ENCODE results near the gene ABHD17C.
A peak's percentile ranks its signal among the peaks of the same experiment; 100 is the strongest.

The ABHD17C gene

DNA sequence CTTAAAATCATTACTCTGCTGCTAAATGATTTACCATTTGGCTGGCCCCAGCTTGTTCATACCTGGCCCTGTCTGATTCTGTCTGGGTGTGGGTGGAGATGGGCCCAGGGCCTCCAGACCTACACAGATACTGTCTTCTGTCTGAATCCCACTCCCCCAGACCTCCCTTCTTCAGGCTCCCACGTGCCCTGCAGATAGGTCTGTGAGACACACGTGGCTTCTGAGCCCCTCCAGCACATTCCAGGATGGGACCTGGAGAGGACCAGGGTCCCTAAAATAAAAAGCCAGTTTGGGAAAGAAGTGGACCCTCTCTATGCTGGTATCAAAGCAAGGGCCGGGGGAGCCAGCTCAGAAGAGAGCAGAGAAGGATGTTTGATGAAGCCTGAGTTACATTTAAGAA is 69.4 kb downstream of the ABHD17C start:
- DNase-seq (ENCODE audit: low spot score) = no peak

DNA sequence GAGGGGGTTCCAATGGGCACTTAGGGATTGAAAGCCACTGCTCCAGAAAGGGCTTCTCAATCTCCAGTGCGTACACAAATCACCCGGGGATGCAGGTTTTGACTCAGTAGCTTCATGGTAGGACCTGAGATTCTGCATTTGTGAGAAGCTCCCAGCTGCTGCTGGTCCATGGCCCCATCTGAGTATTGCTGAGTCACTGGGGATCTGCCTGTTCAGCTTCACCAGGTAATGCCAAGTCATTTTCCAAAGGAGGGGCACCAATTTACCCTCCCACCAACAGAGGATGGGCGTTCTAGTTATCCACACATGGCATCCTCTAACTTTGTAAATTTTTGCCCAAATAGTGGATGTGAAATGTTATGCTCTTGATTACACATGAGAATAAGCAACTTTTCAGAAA is 71.2 kb downstream of the ABHD17C start:
- DNase-seq (ENCODE audit: low spot score) = no peak

DNA sequence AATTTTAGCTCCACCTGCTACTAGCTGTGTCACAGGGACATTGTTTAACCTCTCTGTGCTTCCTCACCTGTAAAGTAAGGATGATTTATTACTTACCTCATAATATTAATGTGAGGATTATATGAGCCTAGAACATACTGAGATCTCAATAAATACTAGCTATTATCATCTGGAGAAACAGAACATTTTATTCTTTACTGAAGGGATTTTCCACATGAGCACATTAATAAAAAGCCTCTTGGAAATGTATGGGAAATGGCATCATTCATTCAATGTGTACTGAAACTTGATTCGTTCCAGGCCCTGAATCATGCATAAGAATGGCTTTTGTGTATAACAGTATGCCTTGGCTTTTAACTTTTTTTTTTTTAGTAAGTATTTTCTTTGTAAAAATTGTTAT is 73.0 kb downstream of the ABHD17C start:
- no peak for DNase-seq (ENCODE audit: low spot score)

DNA sequence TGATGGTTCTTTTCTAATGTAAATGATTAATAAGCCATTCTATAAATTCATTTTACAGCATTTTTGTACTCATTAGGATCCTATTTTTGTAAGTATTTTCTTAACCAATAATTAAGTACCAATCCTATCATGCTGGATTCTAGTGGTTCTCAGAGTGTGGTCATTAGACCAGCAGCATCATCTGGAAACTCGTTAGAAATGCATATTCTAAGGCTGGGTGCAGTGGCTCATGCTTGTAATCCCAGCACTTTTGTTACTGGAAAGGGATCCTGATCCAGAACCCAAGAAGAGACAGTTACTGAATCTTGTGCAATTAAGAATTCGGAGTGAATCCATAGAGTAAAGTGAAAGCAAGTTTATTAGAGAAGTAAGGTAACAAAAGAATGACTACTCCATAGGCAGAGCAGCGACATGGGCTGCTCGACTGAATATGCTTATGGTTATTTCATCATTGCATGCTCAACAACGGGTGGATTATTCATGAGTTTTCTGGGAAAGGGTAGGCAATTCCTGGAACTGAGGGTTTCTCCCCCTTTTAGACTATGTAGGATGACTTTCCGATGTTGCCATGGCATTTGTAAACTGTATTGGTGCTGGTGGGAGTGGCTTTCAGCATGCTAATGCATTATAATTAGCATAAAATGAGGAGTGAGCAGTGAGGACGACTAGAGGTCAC is 74.2 kb downstream of the ABHD17C start:
- DNase-seq (ENCODE audit: low spot score) = no peak

DNA sequence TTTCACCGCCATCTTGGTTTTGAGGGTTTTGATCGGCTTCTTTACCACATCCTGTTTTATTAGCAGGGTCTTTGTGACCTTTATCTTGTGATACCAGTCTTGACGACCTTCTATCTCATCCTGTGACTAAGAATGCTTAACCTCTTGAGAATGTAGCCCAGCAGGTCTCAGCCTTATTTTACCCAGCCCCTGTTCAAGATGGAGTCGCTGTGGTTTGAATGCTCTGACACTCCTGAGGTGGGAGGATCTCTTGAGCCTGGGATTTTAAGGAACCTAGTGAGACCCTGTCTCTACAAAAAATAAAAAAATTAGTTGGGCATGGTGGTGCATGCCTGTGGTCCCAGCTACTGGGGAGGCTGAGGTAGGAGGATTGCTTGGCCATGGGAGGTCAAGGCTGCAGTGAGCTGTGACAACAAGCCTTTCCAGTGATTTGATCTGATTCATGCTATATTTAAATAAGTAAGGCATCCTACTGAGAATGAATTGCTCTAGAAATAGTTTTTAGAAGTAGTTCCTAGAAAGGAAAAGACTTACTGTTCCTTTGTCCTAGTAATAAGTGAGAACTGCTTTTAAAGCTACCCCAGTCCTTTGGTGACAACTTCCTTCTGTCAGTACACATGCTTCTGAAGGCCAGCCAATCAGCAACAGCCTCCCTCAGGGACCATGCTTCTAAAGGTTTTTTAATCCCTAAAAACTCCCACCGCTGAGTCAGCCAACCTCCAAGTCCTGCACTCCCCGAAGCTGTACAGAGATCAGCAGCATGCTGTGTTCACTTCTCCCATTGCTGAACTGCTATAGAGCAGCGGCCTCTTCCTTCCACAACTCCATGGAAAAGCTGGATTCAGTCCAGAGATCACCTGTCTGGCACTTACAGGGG is 75.0 kb downstream of the ABHD17C start:
- no peak for DNase-seq (ENCODE audit: low spot score)

DNA sequence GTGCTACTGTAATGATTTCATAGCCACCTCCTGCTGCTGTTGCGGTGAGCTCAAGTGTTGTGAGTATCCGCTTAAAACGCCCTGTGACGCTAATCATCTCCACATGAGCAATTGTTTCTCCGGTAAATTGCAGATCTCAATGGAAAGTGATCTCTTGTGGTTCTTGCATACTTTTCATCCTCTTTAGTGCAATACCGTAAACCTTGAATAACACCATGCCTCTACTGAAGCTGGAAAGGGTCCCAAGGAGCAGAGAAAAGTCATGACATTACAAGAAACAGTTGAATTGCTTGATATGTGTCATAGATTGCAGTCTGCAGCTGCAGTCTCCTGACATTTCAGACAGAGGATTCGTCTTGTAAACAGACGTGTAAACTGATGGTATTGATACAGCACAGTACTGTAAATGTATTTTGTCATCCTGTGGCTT is 78.0 kb downstream of the ABHD17C start:
- no peak for DNase-seq (ENCODE audit: low spot score)

DNA sequence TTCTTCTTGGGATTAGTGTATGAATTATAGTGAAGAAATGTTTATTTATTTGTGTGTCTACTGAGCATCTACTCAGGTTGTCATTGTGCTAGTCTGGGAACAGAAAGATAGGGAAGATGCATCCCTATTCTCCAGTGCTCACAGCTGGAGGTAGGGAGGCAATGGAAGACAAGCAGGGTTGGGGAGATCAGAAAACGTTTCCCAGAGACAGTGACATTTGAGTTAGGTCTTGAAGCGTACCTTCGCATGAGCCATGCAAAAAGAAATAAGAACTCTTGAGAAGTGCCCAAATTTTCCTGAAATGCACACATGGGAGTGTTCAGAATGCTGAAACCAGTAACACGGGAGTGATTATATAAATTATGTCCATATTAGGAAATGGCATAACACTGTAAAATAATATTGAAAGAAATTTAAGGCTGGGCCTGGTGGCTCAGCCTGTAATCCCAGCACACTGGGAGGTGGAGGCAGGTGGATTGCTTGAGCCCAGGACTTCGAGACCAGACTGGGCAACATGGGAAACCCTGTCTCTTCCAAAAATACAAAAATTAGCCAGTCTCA is 78.8 kb downstream of the ABHD17C start:
- DNase-seq (ENCODE audit: low spot score) = no peak

DNA sequence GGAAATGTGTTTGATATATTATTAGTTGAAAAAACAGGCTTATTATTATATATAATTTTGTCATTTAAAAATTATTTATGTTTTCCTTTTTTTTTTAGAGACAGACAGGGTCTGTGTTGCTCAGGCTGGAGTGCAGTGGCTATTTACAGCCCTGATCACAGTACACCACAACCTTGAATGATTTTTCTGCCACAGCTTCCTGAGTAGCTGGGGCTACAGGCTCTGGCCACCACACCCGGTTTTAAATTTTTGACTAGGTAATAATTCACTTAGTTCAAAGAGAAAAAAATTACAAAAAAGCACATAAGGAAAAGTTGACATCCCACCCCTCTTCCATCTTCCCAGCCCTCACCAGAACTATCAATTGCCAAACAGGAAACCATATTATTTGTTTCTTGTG is 79.4 kb downstream of the ABHD17C start:
- DNase-seq (ENCODE audit: low spot score) = no peak

DNA sequence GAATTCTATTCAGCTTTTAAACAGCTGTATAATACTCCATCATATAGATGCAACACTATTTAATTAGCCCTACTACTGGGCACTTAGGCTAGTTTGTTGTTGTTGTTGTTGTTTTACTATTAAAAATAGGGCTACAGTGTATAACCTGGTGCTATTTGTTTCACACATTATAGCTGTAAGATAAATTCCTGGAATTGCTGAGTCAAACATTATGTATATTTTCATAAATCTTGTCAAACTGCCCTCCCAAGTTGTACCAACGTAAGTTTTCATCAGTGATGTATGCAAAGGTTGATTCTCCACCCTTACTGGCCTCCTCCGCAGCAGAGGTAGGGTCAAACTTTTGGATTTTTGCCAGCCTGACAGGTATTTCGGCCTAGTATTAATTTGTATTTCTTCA is 80.2 kb downstream of the ABHD17C start:
- DNase-seq (ENCODE audit: low spot score) = no peak

DNA sequence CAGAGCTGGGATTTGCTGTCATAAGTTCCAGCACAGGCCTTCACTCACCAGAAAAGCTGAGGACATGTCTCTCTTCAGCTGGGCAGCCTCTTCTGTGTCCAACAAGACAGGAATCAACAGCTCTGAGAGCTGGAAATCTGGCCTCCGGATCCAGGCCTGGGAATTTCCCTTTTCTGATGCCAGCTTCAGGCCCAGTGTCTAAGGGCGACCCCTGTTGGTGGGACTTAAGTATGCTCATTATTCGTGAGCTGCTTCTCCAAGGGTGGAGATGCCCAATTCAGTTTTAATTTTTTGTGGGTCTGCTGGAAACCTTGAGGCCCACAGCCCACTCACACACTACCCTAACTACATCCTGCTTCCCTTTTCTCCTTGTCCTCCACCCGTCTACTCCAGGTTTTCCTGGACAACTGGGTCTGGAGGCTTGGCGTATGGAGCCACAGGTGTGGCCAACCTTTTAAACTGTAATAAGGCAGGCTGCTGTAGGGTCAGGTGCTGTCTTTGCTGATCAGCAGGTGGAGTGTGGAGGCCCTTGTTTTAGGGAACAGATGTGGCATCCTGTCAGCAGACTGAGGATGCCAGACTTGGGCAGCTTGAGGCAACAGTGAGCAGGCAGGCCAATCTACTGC is 81.4 kb downstream of the ABHD17C start:
- DNase-seq (ENCODE audit: low spot score) = peak; percentile 75

DNA sequence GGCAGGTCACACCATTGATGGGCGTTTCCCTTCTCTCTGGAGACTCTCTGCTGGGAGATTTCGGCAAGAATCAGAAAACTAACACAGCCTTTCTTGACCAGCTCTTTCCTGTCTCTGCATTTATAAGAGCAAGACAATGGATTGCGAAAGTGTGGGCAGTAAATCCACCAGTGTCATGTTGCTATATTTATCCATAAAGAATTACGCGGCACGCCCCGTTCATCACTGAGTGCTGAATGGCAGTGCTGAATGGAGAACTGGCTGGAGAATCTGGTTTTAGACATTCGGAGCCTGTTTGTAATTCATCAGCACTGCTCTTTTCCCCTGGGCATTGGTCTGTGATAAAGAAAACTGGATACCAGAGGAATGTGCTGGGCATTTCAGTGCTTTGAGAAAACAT is 82.0 kb downstream of the ABHD17C start:
- DNase-seq (ENCODE audit: low spot score) = no peak

DNA sequence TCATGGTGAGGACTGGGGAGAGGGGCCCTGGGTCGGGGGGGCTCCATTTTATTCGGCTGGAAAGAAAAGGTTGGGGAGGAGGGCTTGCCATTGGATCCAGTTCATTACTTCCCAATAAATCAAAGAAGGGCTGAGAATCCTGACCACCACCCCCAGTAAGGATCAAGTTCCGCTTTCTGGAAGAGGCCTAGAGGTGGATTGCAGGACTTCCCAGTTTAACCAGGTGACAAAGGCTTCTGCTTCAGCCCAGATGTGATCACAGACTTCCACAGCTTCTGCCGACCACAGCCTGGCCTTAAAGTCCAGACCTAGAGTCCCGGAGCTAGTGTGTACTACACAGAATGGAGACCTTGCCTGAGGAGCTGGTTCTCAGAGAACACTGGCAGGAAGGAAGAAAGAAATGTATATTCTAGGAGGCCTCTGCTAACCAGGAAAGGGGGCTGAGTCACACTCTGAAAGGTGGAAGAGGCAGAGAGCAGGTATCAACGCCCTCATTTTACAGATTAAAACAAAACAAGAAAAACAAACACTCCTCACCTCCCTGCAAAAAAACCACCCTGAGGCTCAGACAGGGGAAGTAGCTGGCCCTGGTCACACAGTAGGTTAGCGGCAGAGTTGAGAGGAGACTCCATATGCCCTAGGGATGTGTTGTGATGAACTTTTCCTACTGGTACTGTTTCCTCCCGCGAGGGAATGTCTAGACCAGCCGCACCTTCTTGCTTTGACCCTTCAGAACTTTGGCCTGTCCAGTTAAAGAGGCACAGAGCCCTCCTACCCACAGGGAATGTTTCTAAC is 82.9 kb downstream of the ABHD17C start:
- DNase-seq (ENCODE audit: low spot score) = no peak

DNA sequence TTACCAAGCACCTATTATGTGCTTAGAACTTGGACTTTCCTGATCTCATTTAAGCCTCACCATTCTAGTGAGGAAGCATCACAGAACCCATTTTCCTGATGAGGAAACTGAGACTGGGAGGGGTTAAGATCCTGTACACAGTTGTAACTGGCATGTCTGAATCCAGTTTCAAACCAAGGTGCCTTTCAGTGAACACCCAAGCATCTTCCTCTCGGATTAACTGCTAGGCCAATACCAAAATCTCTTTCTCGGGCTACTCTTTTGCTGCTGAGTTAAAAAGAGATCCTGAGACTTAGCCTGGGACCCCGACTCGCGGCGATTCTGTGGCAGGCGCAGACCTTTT is 83.5 kb downstream of the ABHD17C start:
- no peak for DNase-seq (ENCODE audit: low spot score)

DNA sequence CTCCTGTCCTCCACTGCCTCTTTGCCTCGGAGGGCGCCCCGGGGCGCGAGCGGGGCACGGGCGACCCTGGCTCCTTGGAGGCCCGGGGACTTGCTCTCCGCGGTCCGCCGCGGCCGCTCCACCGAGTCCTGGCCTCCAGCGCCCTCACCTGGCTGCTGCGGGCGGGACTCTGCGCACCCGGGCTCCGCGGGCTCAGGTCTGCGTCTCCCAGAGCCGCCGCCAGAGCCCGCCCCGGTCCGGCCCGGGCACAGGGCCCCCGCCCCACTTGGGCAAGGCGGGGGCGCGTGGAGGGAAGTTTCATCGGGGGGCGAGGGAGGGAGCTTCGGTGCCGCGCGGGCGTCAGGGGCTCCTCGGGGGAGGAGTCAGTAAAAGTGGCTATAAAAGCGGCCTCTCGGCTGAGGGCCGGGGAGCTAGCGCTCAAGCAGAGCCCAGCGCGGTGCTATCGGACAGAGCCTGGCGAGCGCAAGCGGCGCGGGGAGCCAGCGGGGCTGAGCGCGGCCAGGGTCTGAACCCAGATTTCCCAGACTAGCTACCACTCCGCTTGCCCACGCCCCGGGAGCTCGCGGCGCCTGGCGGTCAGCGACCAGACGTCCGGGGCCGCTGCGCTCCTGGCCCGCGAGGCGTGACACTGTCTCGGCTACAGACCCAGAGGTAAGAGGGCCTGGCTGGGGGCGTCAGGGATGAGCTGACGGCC is 84.0 kb downstream of the ABHD17C start, which contains the start of gene CEMIP:
TSS of gene CEMIP (plus strand) at position 407 of the 694 bp plus-strand sequence. CDS start 94,510 bp downstream, outside the sequence.
- peak; percentile 92 for DNase-seq (ENCODE audit: low spot score)

DNA sequence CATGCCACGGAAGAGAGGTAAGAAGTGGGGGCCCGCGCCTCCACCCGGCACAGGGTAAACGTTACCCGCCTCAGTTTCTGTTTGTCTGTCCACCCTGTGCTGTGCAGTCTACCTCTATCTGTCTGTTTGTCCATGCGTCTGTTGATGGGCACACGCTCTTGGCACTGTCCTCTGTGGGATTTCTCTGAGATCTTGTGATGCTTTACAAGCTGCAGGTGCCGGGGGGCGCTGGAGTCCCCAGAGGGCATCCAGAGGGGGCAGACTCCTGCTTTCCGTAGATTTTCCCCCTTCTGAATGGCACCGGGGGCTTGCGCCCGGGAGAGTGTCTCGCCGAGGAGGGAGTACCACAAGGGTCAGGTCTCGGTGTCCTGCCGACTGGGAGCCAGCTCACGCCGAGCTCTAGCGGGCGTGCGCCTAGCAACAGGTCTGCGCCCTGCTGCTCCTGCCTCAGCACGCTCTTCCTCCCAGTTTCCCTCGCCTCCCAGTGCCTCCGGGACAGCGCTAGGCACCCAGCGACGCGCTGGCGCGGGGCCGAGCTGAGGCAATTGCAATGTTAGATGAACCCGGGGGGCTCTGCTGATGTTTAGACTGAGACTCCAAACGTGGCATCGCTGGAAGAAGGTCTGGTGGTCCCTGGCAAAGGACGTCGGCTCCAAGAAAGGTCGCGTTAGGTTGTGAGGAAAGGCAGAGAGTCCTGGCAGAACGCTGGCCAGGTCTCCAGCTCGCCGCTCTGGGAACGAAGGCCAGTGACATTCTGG is 84.7 kb downstream of the ABHD17C start:
- DNase-seq (ENCODE audit: low spot score) = peak; percentile 55

DNA sequence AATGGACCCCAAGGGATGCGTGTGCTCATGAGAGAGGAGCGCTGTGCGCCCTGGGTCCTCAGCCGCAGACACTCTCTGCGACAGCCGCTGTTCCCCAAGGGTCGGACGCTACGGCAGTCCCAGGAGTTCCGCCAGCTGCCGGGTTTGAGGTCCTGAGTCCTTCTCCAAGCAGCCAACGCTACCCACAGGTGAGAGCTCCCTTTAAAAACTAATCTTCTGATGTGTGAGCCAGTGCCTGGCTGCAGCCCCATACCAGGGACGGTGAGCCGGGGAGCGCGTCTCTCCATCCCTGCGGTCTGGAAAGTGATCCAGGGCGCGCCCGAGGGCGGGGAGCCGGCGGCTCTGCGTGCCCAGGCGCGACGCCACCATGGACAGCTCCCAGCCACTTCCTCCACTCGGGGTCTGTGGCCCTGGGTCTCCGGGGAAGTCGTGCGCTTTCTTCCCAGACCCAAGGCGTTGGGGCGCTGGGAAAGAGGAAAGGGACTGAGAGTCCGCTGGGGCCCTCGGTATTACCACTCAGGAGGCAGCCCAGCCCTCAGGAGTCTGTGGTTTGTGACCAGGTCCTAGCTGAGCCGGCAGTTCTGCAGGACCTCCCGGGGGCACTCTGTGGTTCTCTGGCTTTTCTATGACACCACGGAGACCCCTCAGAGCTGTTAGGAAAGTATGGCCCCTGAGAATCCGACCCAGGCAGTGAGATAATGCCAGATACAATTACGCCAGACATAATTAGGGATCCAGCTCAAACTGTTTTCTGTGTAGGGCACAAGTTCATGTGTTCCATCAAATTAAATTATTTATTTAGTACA is 85.5 kb downstream of the ABHD17C start:
- peak; percentile 90 for DNase-seq (ENCODE audit: low spot score)

DNA sequence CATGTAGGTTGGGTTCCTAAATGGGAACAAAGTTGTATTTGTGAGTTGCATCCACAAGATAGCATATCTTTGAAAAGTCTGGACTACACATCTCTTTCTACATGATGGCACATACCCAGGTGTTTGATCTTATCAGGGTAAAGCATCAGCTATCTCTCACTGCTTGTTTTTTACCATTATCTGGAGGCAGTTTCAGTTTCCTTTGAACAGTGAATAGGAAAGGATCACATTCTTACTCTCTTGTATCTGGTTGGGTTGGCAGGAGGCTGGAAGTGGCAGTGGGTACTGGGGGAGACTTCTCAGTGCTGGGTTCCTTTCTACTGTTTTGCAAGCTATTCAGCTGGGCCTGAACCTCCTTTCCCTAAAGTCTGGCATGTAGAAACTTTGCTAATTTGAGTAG is 88.2 kb downstream of the ABHD17C start:
- no peak for DNase-seq (ENCODE audit: low spot score)

DNA sequence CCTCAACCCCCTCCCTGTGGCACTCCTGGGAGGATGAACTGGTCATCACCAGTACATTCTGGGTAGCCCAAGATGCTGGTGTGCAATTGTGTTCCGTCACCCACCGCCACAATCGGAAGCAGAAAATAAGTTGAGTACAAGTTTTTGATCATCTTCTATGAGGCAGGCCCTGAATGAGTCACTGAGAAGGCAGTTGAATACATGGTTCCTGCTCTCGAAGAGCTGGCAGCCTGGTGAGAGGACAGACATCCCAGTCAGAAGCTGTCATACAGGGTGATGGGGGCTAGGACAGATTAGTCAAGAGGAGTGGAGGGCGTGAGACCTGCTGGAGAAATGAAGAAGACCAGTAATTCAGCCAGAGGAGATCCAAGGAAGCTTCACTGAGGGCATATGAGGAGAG is 90.2 kb downstream of the ABHD17C start:
- DNase-seq (ENCODE audit: low spot score) = no peak

DNA sequence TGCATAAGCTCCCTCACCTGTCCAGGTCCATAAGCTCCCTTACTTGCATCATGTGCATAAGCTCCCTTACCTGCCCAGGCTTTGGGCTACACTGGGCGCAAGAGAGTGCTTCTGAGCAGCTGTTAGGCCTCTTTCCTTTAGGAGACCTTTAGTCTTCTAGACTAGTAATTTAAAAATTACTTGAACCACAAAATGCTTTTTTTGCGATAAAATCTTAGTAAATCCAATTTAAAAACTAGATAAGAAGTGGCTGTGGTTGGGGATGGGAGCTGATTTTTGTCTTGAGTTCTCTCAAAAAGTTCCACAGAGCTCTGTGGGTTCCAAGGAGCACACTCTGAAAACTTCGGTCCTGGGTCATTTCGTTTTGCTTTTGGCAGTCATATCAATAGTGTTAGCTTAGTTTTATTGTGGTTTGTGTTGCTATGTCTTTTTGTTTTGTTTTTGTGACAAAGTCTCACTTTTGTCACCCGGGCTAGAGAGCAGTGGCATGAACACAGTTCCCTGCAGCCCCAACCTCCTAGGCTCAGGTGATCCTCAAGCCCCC is 90.8 kb downstream of the ABHD17C start:
- no peak for DNase-seq (ENCODE audit: low spot score)
